ENCODE measurements around the gene GADD45GIP1.
"Not testable (repeated sequence)": the region's sequence is repeated elsewhere in the genome, so short reads cannot be mapped to it uniquely, and the experiment has no call there.

GADD45GIP1 gene

DNA sequence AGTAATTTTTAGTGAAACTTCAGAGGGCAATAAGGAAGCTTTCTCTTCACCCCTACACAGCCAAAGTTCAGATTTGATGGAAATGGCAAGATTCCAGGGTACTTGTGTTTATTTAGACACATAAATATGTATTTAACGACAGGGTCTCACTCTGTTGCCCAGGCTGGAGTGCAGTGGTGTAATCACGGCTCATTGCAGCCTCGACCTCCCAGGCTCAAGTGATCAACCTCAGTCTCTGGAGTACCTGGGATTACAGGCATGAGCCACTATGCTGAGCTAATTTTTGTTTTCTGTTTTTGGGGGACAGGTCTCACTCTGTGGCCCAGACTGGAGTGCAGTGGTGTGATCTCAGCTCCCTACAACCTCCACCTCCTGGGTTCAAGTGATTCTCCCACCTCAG lies 36.0 kb downstream of the GADD45GIP1 start:
- Histone ChIP-seq H3K27me3 (ENCODE audit: control insufficient read depth in 1 of 2, insufficient read depth in 1 of 2, low read length in 2 of 2) (no peaks in the 10 kb centered on the region), H3K79me1 (replicated peaks; ENCODE audit: low read length, poor library complexity, severe bottlenecking) (peaks cover 8% of the 10 kb centered on the region), H3K4ac (ENCODE audit: low read depth in 1 of 2, low read length in 2 of 2) (no peak overlapping the region), H3K18ac (ENCODE audit: low read depth in 1 of 2, low read length in 2 of 2) (no peak overlapping the region), H3K27ac (ENCODE audit: low read length, poor library complexity, severe bottlenecking) (no peak overlapping the region), H4K91ac (ENCODE audit: low read length) (no peak overlapping the region), H2BK5ac (ENCODE audit: low read depth, low read length, poor library complexity, severe bottlenecking) (no peak overlapping the region), H3K14ac (ENCODE audit: low read length in 2 of 2) (no peak overlapping the region), H3K9me3 (ENCODE audit: control insufficient read depth, low read length) (no peaks in the 10 kb centered on the region), H2BK12ac (ENCODE audit: low read length in 2 of 2) (no peak overlapping the region), H3K4me2 (ENCODE audit: low read length, poor library complexity, severe bottlenecking) (no peak overlapping the region), H2AFZ (ENCODE audit: low read depth, low read length) (no peak overlapping the region), H2BK120ac (ENCODE audit: low read depth, low read length) (no peak overlapping the region), H3K23ac (ENCODE audit: low read length in 2 of 2) (no peak overlapping the region), H3K4me3 (ENCODE audit: insufficient read depth in 1 of 2, low read depth in 1 of 2, low read length in 2 of 2) (no peak overlapping the region), H3K4me1 (ENCODE audit: control insufficient read depth, insufficient read depth, low read depth, low read length) (peaks cover 3% of the 10 kb centered on the region), H4K8ac (ENCODE audit: low read length) (no peak overlapping the region), H3K36me3 (ENCODE audit: control insufficient read depth in 1 of 2, insufficient read depth in 2 of 2, low read depth in 1 of 2, low read length in 2 of 2) (peaks cover 33 to 43% of the 10 kb centered on the region in 2 experiments), H2BK15ac (ENCODE audit: low read depth, poor library complexity, severe bottlenecking) (no peak overlapping the region), H2AK5ac (ENCODE audit: low read length, severe bottlenecking) (no peak overlapping the region), H3K9ac (ENCODE audit: low read length) (no peak overlapping the region)
- 84% methylated on average over 3 of the region's 3 CpGs for WGBS
- DNase-seq = no peak

DNA sequence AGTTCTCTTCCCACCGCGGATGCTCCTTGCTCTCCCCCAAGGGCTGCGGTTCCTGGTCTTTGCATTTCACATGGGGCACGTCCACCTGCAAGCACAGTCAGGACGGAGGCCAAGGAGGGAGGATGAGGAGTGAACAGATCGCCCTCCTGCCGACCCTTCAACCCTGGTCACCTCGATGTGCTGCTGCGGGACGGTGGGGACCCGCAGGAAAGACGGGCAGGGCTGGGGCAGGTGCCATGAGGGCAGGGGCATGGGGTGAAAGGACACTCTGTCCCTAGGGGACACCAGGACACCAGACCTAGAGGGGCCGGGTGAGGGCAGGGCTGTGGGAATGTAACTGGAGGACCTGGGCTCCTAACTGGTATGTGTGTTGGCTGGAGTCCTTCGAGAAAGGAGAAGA lies 38.8 kb downstream of the GADD45GIP1 start:
- Histone ChIP-seq H3K4me1 (ENCODE audit: control insufficient read depth, insufficient read depth, low read depth, low read length) (peaks cover 3% of the 10 kb centered on the region), H3K9me3 (ENCODE audit: control insufficient read depth, low read length) (no peaks in the 10 kb centered on the region), H2BK120ac (ENCODE audit: low read depth, low read length) (no peak overlapping the region), H3K27me3 (ENCODE audit: control insufficient read depth in 1 of 2, insufficient read depth in 1 of 2, low read length in 2 of 2) (no peaks in the 10 kb centered on the region), H4K8ac (ENCODE audit: low read length) (no peak overlapping the region), H2BK5ac (ENCODE audit: low read depth, low read length, poor library complexity, severe bottlenecking) (no peak overlapping the region), H3K4ac (ENCODE audit: low read depth in 1 of 2, low read length in 2 of 2) (no peak overlapping the region), H3K14ac (ENCODE audit: low read length in 2 of 2) (no peak overlapping the region), H2AFZ (ENCODE audit: low read depth, low read length) (no peak overlapping the region), H3K23ac (ENCODE audit: low read length in 2 of 2) (no peak overlapping the region), H3K4me3 (ENCODE audit: insufficient read depth in 1 of 2, low read depth in 1 of 2, low read length in 2 of 2) (no peak overlapping the region), H4K91ac (ENCODE audit: low read length) (no peak overlapping the region), H3K79me1 (replicated peaks; ENCODE audit: low read length, poor library complexity, severe bottlenecking) (no peaks in the 10 kb centered on the region), H2BK15ac (ENCODE audit: low read depth, poor library complexity, severe bottlenecking) (no peak overlapping the region), H3K9ac (ENCODE audit: low read length) (no peak overlapping the region), H3K4me2 (ENCODE audit: low read length, poor library complexity, severe bottlenecking) (no peak overlapping the region), H3K27ac (ENCODE audit: low read length, poor library complexity, severe bottlenecking) (no peak overlapping the region), H2BK12ac (ENCODE audit: low read length in 2 of 2) (no peak overlapping the region), H3K36me3 (ENCODE audit: control insufficient read depth in 1 of 2, insufficient read depth in 2 of 2, low read depth in 1 of 2, low read length in 2 of 2) (peaks cover 11 to 17% of the 10 kb centered on the region in 2 experiments), H3K18ac (ENCODE audit: low read depth in 1 of 2, low read length in 2 of 2) (no peak overlapping the region), H2AK5ac (ENCODE audit: low read length, severe bottlenecking) (no peak overlapping the region)
- DNase-seq = no peak
- WGBS = 95% methylated on average over 14 of the region's 14 CpGs

DNA sequence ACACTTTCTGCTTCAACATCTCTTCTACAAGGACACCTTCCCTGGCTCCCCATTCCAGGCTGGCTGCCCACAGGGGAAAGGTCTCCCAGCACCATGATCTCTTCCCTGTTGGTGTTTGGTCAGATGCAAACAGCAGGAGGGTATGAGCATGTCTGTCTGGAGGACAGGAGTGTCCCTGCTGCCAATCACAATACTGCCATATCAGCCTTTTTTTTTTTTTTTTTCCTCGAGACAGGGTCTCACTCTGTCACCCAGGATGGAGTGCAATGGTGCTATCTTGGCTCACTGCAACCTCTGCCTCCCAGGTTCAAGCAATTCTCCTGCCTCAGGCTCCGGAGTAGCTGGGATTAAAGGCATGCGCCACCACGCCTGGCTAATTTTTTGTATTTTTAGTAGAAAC lies 41.2 kb downstream of the GADD45GIP1 start:
- H3K4ac ChIP-seq (ENCODE audit: low read depth in 1 of 2, low read length in 2 of 2); H2AFZ ChIP-seq (ENCODE audit: low read depth, low read length); H2BK120ac ChIP-seq (ENCODE audit: low read depth, low read length); H3K4me2 ChIP-seq (ENCODE audit: low read length, poor library complexity, severe bottlenecking); H3K18ac ChIP-seq (ENCODE audit: low read depth in 1 of 2, low read length in 2 of 2); H4K91ac ChIP-seq (ENCODE audit: low read length); H3K27me3 ChIP-seq (ENCODE audit: control insufficient read depth in 1 of 2, insufficient read depth in 1 of 2, low read length in 2 of 2); H3K79me1 ChIP-seq (replicated peaks; ENCODE audit: low read length, poor library complexity, severe bottlenecking); H2BK12ac ChIP-seq (ENCODE audit: low read length in 2 of 2); H3K9me3 ChIP-seq (ENCODE audit: control insufficient read depth, low read length); H2BK5ac ChIP-seq (ENCODE audit: low read depth, low read length, poor library complexity, severe bottlenecking); H3K9ac ChIP-seq (ENCODE audit: low read length); H3K4me3 ChIP-seq (ENCODE audit: insufficient read depth in 1 of 2, low read depth in 1 of 2, low read length in 2 of 2); H4K8ac ChIP-seq (ENCODE audit: low read length); H3K23ac ChIP-seq (ENCODE audit: low read length in 2 of 2); H2BK15ac ChIP-seq (ENCODE audit: low read depth, poor library complexity, severe bottlenecking); H3K27ac ChIP-seq (ENCODE audit: low read length, poor library complexity, severe bottlenecking); H3K14ac ChIP-seq (ENCODE audit: low read length in 2 of 2); H2AK5ac ChIP-seq (ENCODE audit: low read length, severe bottlenecking); H3K36me3 ChIP-seq (ENCODE audit: control insufficient read depth in 1 of 2, insufficient read depth in 2 of 2, low read depth in 1 of 2, low read length in 2 of 2); DNase-seq; H3K4me1 ChIP-seq (ENCODE audit: control insufficient read depth, insufficient read depth, low read depth, low read length): not testable (repeated sequence)
- 90% methylated on average over 3 of the region's 4 CpGs for WGBS

DNA sequence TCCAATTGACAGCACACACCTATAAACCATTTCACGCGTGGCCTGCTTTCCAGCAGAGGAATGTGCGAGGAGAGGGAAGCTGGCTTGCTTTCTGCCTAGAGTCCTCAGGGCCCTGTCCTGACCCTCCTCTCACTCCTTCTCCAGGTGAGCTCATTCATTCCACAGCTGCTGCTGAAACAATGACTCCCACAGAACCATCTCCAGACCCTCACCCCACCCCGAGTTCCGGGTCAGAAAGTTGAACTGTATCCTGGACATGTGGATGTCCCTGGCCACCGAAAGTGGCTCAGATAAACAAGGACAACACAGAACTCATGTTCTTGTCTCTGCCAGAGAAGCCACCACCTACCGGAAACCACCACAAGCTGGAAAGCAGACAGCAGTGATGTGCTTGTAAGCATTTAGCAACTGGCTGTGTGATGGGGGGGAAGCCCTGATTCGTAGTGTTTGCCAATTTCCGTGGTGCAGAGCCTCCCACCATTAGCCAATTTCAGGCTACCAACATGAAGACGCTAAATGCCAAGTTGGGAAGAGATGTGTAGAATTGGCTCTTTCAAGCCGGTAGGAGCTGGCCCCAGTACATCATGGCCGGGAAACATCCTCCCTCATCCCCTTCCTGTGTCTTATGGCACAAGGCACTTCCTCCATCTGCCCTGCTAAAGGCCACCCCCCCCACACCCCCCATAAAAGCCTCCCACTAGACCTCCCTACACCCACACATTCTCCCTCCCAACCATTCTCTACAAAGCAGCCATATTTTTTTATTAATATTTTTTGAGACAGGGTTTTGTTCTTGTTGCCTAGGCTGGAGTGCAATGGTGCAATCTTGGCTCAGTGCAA lies 43.0 kb downstream of the GADD45GIP1 start:
- H2BK120ac ChIP-seq (ENCODE audit: low read depth, low read length) = no peak overlapping the region
- H3K36me3 ChIP-seq (ENCODE audit: control insufficient read depth in 1 of 2, insufficient read depth in 2 of 2, low read depth in 1 of 2, low read length in 2 of 2) = no peaks in the 10 kb centered on the region
- peaks cover 0 to 4% of the 10 kb centered on the region in 2 experiments for H3K27me3 ChIP-seq (ENCODE audit: control insufficient read depth in 1 of 2, insufficient read depth in 1 of 2, low read length in 2 of 2)
- no peak overlapping the region for H3K27ac ChIP-seq (ENCODE audit: low read length, poor library complexity, severe bottlenecking)
- H3K9ac ChIP-seq (ENCODE audit: low read length) = no peak overlapping the region
- peaks cover 6% of the 10 kb centered on the region for H3K4me1 ChIP-seq (ENCODE audit: control insufficient read depth, insufficient read depth, low read depth, low read length)
- H4K91ac ChIP-seq (ENCODE audit: low read length) = no peak overlapping the region
- no peak overlapping the region for H2BK15ac ChIP-seq (ENCODE audit: low read depth, poor library complexity, severe bottlenecking)
- H3K9me3 ChIP-seq (ENCODE audit: control insufficient read depth, low read length) = no peaks in the 10 kb centered on the region
- H3K23ac ChIP-seq (ENCODE audit: low read length in 2 of 2) = no peak overlapping the region
- H3K18ac ChIP-seq (ENCODE audit: low read depth in 1 of 2, low read length in 2 of 2) = no peak overlapping the region
- no peaks in the 10 kb centered on the region for H3K79me1 ChIP-seq (replicated peaks; ENCODE audit: low read length, poor library complexity, severe bottlenecking)
- DNase-seq = no peak
- H2BK12ac ChIP-seq (ENCODE audit: low read length in 2 of 2) = no peak overlapping the region
- H3K4me2 ChIP-seq (ENCODE audit: low read length, poor library complexity, severe bottlenecking) = no peak overlapping the region
- 91% methylated on average over 12 of the region's 12 CpGs for WGBS
- no peak overlapping the region for H3K4me3 ChIP-seq (ENCODE audit: insufficient read depth in 1 of 2, low read depth in 1 of 2, low read length in 2 of 2)
- H2AFZ ChIP-seq (ENCODE audit: low read depth, low read length) = no peak overlapping the region
- H3K4ac ChIP-seq (ENCODE audit: low read depth in 1 of 2, low read length in 2 of 2) = no peak overlapping the region
- H2AK5ac ChIP-seq (ENCODE audit: low read length, severe bottlenecking) = no peak overlapping the region
- peak overlapping the region; percentile 28 for H4K8ac ChIP-seq (ENCODE audit: low read length)
- H2BK5ac ChIP-seq (ENCODE audit: low read depth, low read length, poor library complexity, severe bottlenecking) = no peak overlapping the region
- no peak overlapping the region for H3K14ac ChIP-seq (ENCODE audit: low read length in 2 of 2)

Data from mesenchymal stem cell (in vitro differentiated cells and primary cell).